Muscle layer of colon (tissue), 2 donors: ENCODE results near the gene C2CD2L.

Experiments used
- H3K27ac ChIP-seq: one replicate; pipeline ENCODE4 v1.7.0; 2013; ENCODE audit warnings: low read depth, mild to moderate bottlenecking, low read length, moderate library complexity
- H3K27me3 ChIP-seq, 2 donors: one replicate each; pipeline ENCODE4 v1.7.0; 2013; ENCODE audit warnings: low read length in 2 of 2, mild to moderate bottlenecking in 2 of 2; ENCODE audit not compliant: insufficient read depth in 2 of 2, control insufficient read depth in 1 of 2
- H3K36me3 ChIP-seq: one replicate; pipeline ENCODE4 v1.7.0; 2013; ENCODE audit warnings: mild to moderate bottlenecking, low read length; ENCODE audit not compliant: insufficient read depth
- H3K4me1 ChIP-seq: one replicate; pipeline ENCODE4 v1.7.0; 2013; ENCODE audit warnings: mild to moderate bottlenecking, low read length; ENCODE audit not compliant: insufficient read depth
- H3K4me3 ChIP-seq, 2 donors: one replicate each; pipeline ENCODE4 v1.7.0; 2013; ENCODE audit warnings: low read length in 2 of 2, low read depth in 1 of 2, mild to moderate bottlenecking in 1 of 2, moderate library complexity in 1 of 2
- H3K9ac ChIP-seq: one replicate; pipeline ENCODE4 v1.7.0; 2013; ENCODE audit warnings: low read length
- H3K9me3 ChIP-seq: one replicate; pipeline ENCODE4 v1.7.0; 2013; ENCODE audit warnings: mild to moderate bottlenecking, low read length
- donor health status: abdominal sarcoma.
- donor health status: Adenocarcinoma of cecum.

The C2CD2L gene

GRCh38 chr11:119109843-119110242, 2.7 kb downstream of the C2CD2L start:
- H3K9ac ChIP-seq, result no peak overlapping the region

GRCh38 chr11:119110439-119110838, 3.3 kb downstream of the C2CD2L start:
- Histone ChIP-seq H3K9me3 (no peaks in the 10 kb centered on the region), H3K27me3 (no peaks in the 10 kb centered on the region), H3K4me3 (no peak overlapping the region), H3K36me3 (peaks cover 30% of the 10 kb centered on the region), H3K27ac (no peak overlapping the region), H3K9ac (no peak overlapping the region), H3K4me1 (peaks cover 27% of the 10 kb centered on the region)

More at GRCh38 chr11:119109843-119110242, 2.7 kb downstream of the C2CD2L start:
- Histone ChIP-seq H3K4me3 (no peak overlapping the region), H3K9me3 (no peaks in the 10 kb centered on the region), H3K4me1 (peaks cover 27% of the 10 kb centered on the region), H3K27ac (no peak overlapping the region), H3K27me3 (no peaks in the 10 kb centered on the region), H3K36me3 (peaks cover 30% of the 10 kb centered on the region)

GRCh38 chr11:119111361-119111925, 4.3 kb downstream of the C2CD2L start:
- no peak overlapping the region for H3K27ac ChIP-seq
- no peaks in the 10 kb centered on the region for H3K27me3 ChIP-seq
- H3K9me3 ChIP-seq, result no peaks in the 10 kb centered on the region
- peaks cover 23% of the 10 kb centered on the region for H3K4me1 ChIP-seq
- H3K4me3 ChIP-seq, result no peak overlapping the region
- no peak overlapping the region for H3K9ac ChIP-seq
- peaks cover 30% of the 10 kb centered on the region for H3K36me3 ChIP-seq

- peaks cover 30% of the 10 kb centered on the region for H3K36me3 ChIP-seq
- no peak overlapping the region for H3K4me3 ChIP-seq
- H3K9me3 ChIP-seq, result no peaks in the 10 kb centered on the region
- peaks cover 19% of the 10 kb centered on the region for H3K4me1 ChIP-seq
- H3K27ac ChIP-seq, result no peak overlapping the region
- no peaks in the 10 kb centered on the region for H3K27me3 ChIP-seq
- no peak overlapping the region for H3K9ac ChIP-seq
These were observed 5.3 kb downstream of the C2CD2L start for GRCh38 chr11:119112314-119113020.

GRCh38 chr11:119113716-119114115, 6.6 kb downstream of the C2CD2L start:
- H3K27me3 ChIP-seq, result no peaks in the 10 kb centered on the region
- peaks cover 30% of the 10 kb centered on the region for H3K36me3 ChIP-seq
- H3K9ac ChIP-seq, result no peak overlapping the region
- peaks cover 11% of the 10 kb centered on the region for H3K4me1 ChIP-seq
- no peak overlapping the region for H3K4me3 ChIP-seq
- no peaks in the 10 kb centered on the region for H3K9me3 ChIP-seq
- no peak overlapping the region for H3K27ac ChIP-seq

- Histone ChIP-seq H3K27ac (no peak overlapping the region), H3K4me1 (peaks cover 4% of the 10 kb centered on the region), H3K27me3 (no peaks in the 10 kb centered on the region), H3K36me3 (peaks cover 30% of the 10 kb centered on the region), H3K9ac (no peak overlapping the region), H3K9me3 (no peaks in the 10 kb centered on the region), H3K4me3 (no peak overlapping the region)
These were observed 7.2 kb downstream of the C2CD2L start for GRCh38 chr11:119114351-119114750.

GRCh38 chr11:119115484-119116234, 8.5 kb downstream of the C2CD2L start:
- Histone ChIP-seq H3K27ac (no peak overlapping the region), H3K4me1 (peaks cover 4% of the 10 kb centered on the region), H3K36me3 (peaks cover 29% of the 10 kb centered on the region), H3K9ac (no peak overlapping the region), H3K4me3 (no peak overlapping the region), H3K27me3 (no peaks in the 10 kb centered on the region), H3K9me3 (no peaks in the 10 kb centered on the region)

- Histone ChIP-seq H3K9ac (no peak overlapping the region), H3K9me3 (no peaks in the 10 kb centered on the region), H3K4me3 (no peak overlapping the region), H3K4me1 (peaks cover 7% of the 10 kb centered on the region), H3K36me3 (peaks cover 24% of the 10 kb centered on the region), H3K27me3 (no peaks in the 10 kb centered on the region), H3K27ac (no peak overlapping the region)
These were observed 9.1 kb downstream of the C2CD2L start for GRCh38 chr11:119116235-119116594.

- H3K36me3 ChIP-seq, result peaks cover 20% of the 10 kb centered on the region
- no peak overlapping the region for H3K27ac ChIP-seq
- H3K9me3 ChIP-seq, result no peaks in the 10 kb centered on the region
- no peak overlapping the region for H3K9ac ChIP-seq
- H3K4me3 ChIP-seq, result no peak overlapping the region
- H3K4me1 ChIP-seq, result peaks cover 7% of the 10 kb centered on the region
- no peaks in the 10 kb centered on the region for H3K27me3 ChIP-seq
These were observed 9.5 kb downstream of the C2CD2L start for GRCh38 chr11:119116601-119117000.

GRCh38 chr11:119117004-119117706, 10.0 kb downstream of the C2CD2L start:
- Histone ChIP-seq H3K36me3 (peaks cover 14% of the 10 kb centered on the region), H3K27ac (no peak overlapping the region), H3K9ac (no peak overlapping the region), H3K9me3 (no peaks in the 10 kb centered on the region), H3K27me3 (no peaks in the 10 kb centered on the region), H3K4me1 (peaks cover 10% of the 10 kb centered on the region), H3K4me3 (no peak overlapping the region)

GRCh38 chr11:119118227-119118626, 11.1 kb downstream of the C2CD2L start:
- Histone ChIP-seq H3K36me3 (peaks cover 14% of the 10 kb centered on the region), H3K9ac (no peak overlapping the region), H3K27me3 (no peaks in the 10 kb centered on the region), H3K4me1 (peaks cover 15% of the 10 kb centered on the region), H3K27ac (no peak overlapping the region), H3K9me3 (no peaks in the 10 kb centered on the region), H3K4me3 (no peak overlapping the region)
